Thyroid gland (tissue), 4 donors: ENCODE results near the gene PANK2. TPM values are rescaled to one million over a fixed set of nuclear protein-coding genes. Genes with fewer than 3 reads are reported as not detected.
"Not testable (repeated sequence)": the region's sequence is repeated elsewhere in the genome, so short reads cannot be mapped to it uniquely, and the experiment has no call there.

ENCODE experiments used
- DNase-seq, 2 donors: peaks; one replicate each; pipeline ENCODE4 v3.0.0-alpha.2; 2019
- H3K27ac ChIP-seq, 3 donors: fragments of 200-600 bp; sonication (generic); 1 replicate in 2 of 3; 2 replicates in 1 of 3; pipeline ENCODE4 v1.5.1; 2016 to 2019; ENCODE audit warnings: mild to moderate bottlenecking in 1 of 3, moderate library complexity in 1 of 3
- H3K27me3 ChIP-seq: fragments of 200-600 bp; sonication (generic); one replicate; pipeline ENCODE4 v1.5.1; 2019
- H3K36me3 ChIP-seq, 2 donors: fragments of 200-600 bp; sonication (generic); one replicate each; pipeline ENCODE4 v1.5.1; 2016 to 2019
- H3K4me1 ChIP-seq, 2 donors: fragments of 200-600 bp; sonication (generic); one replicate each; pipeline ENCODE4 v1.5.1; 2017 to 2019
- H3K4me3 ChIP-seq, 3 donors: fragments of 200-600 bp; sonication (generic); replicated peaks in 1 of 3; 1 replicate in 2 of 3; 2 replicates in 1 of 3; pipeline ENCODE4 v1.5.1; 2016; ENCODE audit warnings: mild to moderate bottlenecking in 1 of 3
- H3K9me3 ChIP-seq: fragments of 200-600 bp; sonication (generic); one replicate; pipeline ENCODE4 v1.5.1; 2017
- CTCF ChIP-seq, 6 experiments: fragments of 200-600 bp in 3 of 6; fragments of 450-650 bp in 3 of 6; sonication (generic) in 3 of 6; IDR thresholded peaks; one replicate each; pipeline ENCODE4 v1.5.1; 2016 to 2019; ENCODE audit warnings: antibody characterized with exemption in 6 of 6, mild to moderate bottlenecking in 2 of 6, inconsistent platforms in 1 of 6, moderate library complexity in 1 of 6
- POLR2A ChIP-seq, 2 donors: fragments of 450-650 bp; IDR thresholded peaks; one replicate each; pipeline ENCODE4 v1.6.1; 2017; ENCODE audit warnings: antibody characterized with exemption in 2 of 2, mild to moderate bottlenecking in 2 of 2, moderate library complexity in 1 of 2
- WGBS, 2 donors: methylation state at CpG; one replicate each; pipeline ENCODE4 v1.1.5; 2017; 5-methylcytosine and 5-hydroxymethylcytosine counted together
- intact Hi-C: fragments of 100-400 bp; cut with DNase I; formaldehyde crosslinking; loops from one replicate; pipeline ENCODE4 v1.15.1; 2023
- total RNA-seq, 4 donors: library from RNA; depleted of rRNA; stranded (reverse); fragments of >200 nt; gene quantifications; one replicate each; pipeline ENCODE4 v1.2.3, GENCODE V29; 2016

Gene PANK2
- total RNA-seq, 4 donors from 2014 or later: 52.3 to 63.4 (median 61.4) TPM

- Histone ChIP-seq H3K27me3 (no peaks in the 10 kb centered on the region), H3K4me3 (peak overlapping the region in 1 of 3 donors; percentile 11)
- WGBS, 2 donors: 77% methylated on average over 3 of the region's 3 CpGs
These were observed 12.0 kb downstream of the PANK2 start for GRCh38 chr20:3901028-3901705.

GRCh38 chr20:3901706-3902440 is 12.7 kb downstream of the PANK2 start:
- H3K36me3 ChIP-seq: no peaks in the 10 kb centered on the region
- H3K9me3 ChIP-seq: no peaks in the 10 kb centered on the region
- H3K27me3 ChIP-seq: no peaks in the 10 kb centered on the region
- H3K27ac ChIP-seq: peak overlapping the region in 1 of 3 donors; percentile 0
- DNase-seq: no peak
- WGBS, 2 donors: 80 to 81% methylated on average over 9 of the region's 9 CpGs
- peak overlapping the region in 1 of 3 donors; percentile 11 for H3K4me3 ChIP-seq
- H3K4me1 ChIP-seq: peaks cover 8 to 51% of the 10 kb centered on the region in 2 donors
- TF ChIP-seq POLR2A (IDR thresholded peaks at IDR 0.05) (no peak), CTCF (IDR thresholded peaks at IDR 0.05) (no peak)
- intact Hi-C loops: no loop called here

More at GRCh38 chr20:3901028-3901705, 12.0 kb downstream of the PANK2 start:
- Histone ChIP-seq H3K4me1 (peaks cover 15 to 54% of the 10 kb centered on the region in 2 donors), H3K9me3 (no peaks in the 10 kb centered on the region), H3K27ac (peak overlapping the region in 2 of 3 donors; percentile 0 to 8), H3K36me3 (no peaks in the 10 kb centered on the region)
- intact Hi-C loops: no loop called here
- TF ChIP-seq POLR2A (IDR thresholded peaks at IDR 0.05) (no peak), CTCF (IDR thresholded peaks at IDR 0.05) (no peak)
- no peak for DNase-seq

GRCh38 chr20:3902446-3902845 is 13.3 kb downstream of the PANK2 start:
- DNase-seq: no peak
- Histone ChIP-seq H3K27me3 (no peaks in the 10 kb centered on the region), H3K9me3 (no peaks in the 10 kb centered on the region), H3K27ac (no peak overlapping the region), H3K36me3 (no peaks in the 10 kb centered on the region), H3K4me1 (peaks cover 3 to 47% of the 10 kb centered on the region in 2 donors), H3K4me3 (no peak overlapping the region)
- TF ChIP-seq POLR2A (IDR thresholded peaks at IDR 0.05) (no peak), CTCF (IDR thresholded peaks at IDR 0.05) (no peak)
- 90 to 97% methylated on average over 5 of the region's 5 CpGs for WGBS, 2 donors
- intact Hi-C loops: no loop called here

- H3K27ac ChIP-seq: no peak overlapping the region
- TF ChIP-seq CTCF (IDR thresholded peaks at IDR 0.05) (no peak), POLR2A (IDR thresholded peaks at IDR 0.05) (no peak)
- peaks cover 0 to 35% of the 10 kb centered on the region in 2 donors for H3K4me1 ChIP-seq
- no peaks in the 10 kb centered on the region for H3K9me3 ChIP-seq
- intact Hi-C loops: no loop called here
- 69 to 71% methylated on average over 2 of the region's 2 CpGs for WGBS, 2 donors
- H3K36me3 ChIP-seq: peaks cover 5 to 11% of the 10 kb centered on the region in 2 donors
- H3K4me3 ChIP-seq: no peak overlapping the region
- no peak for DNase-seq
- no peaks in the 10 kb centered on the region for H3K27me3 ChIP-seq
These were observed 15.0 kb downstream of the PANK2 start for GRCh38 chr20:3904224-3904623.

- Histone ChIP-seq H3K27ac (no peak overlapping the region), H3K27me3 (no peaks in the 10 kb centered on the region), H3K4me3 (no peak overlapping the region), H3K4me1 (peaks cover 0 to 30% of the 10 kb centered on the region in 2 donors), H3K9me3 (no peaks in the 10 kb centered on the region), H3K36me3 (peaks cover 5 to 18% of the 10 kb centered on the region in 2 donors)
- no peak for DNase-seq
- TF ChIP-seq POLR2A (IDR thresholded peaks at IDR 0.05) (no peak), CTCF (IDR thresholded peaks at IDR 0.05) (no peak)
- WGBS, 2 donors: 85 to 91% methylated on average over 5 of the region's 5 CpGs
- intact Hi-C loops: no loop called here
These were observed 15.7 kb downstream of the PANK2 start for GRCh38 chr20:3904857-3905256.

GRCh38 chr20:3906744-3907721 is 17.8 kb downstream of the PANK2 start:
- H3K4me3 ChIP-seq, H3K4me1 ChIP-seq, H3K27ac ChIP-seq, H3K27me3 ChIP-seq, H3K9me3 ChIP-seq, intact Hi-C loops: not testable (repeated sequence)
- peaks cover 19 to 26% of the 10 kb centered on the region in 2 donors for H3K36me3 ChIP-seq
- 73 to 79% methylated on average over 17 of the region's 17 CpGs for WGBS, 2 donors
- peak in 1 of 2 donors; percentile 50 for DNase-seq
